Measurements from ENCODE around the gene APOH. TPM values are rescaled to one million over a fixed set of nuclear protein-coding genes. Genes with fewer than 3 reads are reported as not detected.

The APOH gene
- total RNA-seq, 3 donors from 2014 or later (not counting 1 experiment from before 2014, with no cell fraction given): not detected

DNA sequence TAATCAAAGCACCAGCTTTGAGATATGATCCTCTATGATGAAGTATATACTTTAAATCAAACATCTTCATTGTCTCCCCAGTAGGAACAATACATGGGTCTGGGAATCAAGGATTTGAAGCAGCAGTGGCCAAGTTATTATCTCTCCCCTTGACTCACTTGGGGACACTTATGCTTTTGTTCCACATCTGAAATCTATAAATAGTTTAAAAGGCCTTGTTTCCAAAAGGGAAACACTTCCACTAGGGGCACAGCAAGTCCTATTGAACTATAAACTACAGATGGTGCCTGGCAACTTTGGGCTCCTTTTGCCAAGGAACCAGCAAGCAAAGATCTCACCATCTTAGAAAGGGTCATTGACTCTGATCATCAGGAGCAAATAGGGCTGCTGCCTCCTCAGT is 21.3 kb downstream of the APOH start:
- Histone ChIP-seq H3K36me3 (ENCODE audit: control insufficient read depth, insufficient read depth, low read length) (no peaks in the 10 kb centered on the region), H3K9me3 (ENCODE audit: control insufficient read depth, insufficient read depth, low read length) (no peaks in the 10 kb centered on the region), H3K27me3 (ENCODE audit: control insufficient read depth, insufficient read depth, low read length) (no peaks in the 10 kb centered on the region), H3K4me1 (ENCODE audit: control insufficient read depth, insufficient read depth, low read length) (no peaks in the 10 kb centered on the region), H3K4me3 (ENCODE audit: low read length) (no peak overlapping the region), H3K27ac (ENCODE audit: low read length) (no peak overlapping the region)
- TF ChIP-seq, protein P1, sequence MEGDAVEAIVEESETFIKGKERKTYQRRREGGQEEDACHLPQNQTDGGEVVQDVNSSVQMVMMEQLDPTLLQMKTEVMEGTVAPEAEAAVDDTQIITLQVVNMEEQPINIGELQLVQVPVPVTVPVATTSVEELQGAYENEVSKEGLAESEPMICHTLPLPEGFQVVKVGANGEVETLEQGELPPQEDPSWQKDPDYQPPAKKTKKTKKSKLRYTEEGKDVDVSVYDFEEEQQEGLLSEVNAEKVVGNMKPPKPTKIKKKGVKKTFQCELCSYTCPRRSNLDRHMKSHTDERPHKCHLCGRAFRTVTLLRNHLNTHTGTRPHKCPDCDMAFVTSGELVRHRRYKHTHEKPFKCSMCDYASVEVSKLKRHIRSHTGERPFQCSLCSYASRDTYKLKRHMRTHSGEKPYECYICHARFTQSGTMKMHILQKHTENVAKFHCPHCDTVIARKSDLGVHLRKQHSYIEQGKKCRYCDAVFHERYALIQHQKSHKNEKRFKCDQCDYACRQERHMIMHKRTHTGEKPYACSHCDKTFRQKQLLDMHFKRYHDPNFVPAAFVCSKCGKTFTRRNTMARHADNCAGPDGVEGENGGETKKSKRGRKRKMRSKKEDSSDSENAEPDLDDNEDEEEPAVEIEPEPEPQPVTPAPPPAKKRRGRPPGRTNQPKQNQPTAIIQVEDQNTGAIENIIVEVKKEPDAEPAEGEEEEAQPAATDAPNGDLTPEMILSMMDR (IDR thresholded peaks at IDR 0.05): no peak
- intact Hi-C loops (cut with micrococcal nuclease): no loop called here
- H3K27me3 Mint-ChIP-seq (ENCODE audit: low read depth in 2 of 2): peaks cover 18 to 19% of the 10 kb centered on the region in 2 donors
- ATAC-seq: no peak
- no peak overlapping the region for H3K4me3 Mint-ChIP-seq
- peaks cover 0 to 2% of the 10 kb centered on the region in 2 donors for H3K9me3 Mint-ChIP-seq
- no peak overlapping the region for H3K27ac Mint-ChIP-seq
- H3K4me1 Mint-ChIP-seq: no peaks in the 10 kb centered on the region
- H3K36me3 Mint-ChIP-seq: no peaks in the 10 kb centered on the region
- no peak for DNase-seq

- H3K9me3 ChIP-seq (ENCODE audit: control insufficient read depth, insufficient read depth, low read length): no peaks in the 10 kb centered on the region
- ATAC-seq (no peak), DNase-seq (no peak)
- no peak overlapping the region for H3K27ac ChIP-seq (ENCODE audit: low read length)
- no peaks in the 10 kb centered on the region for H3K36me3 ChIP-seq (ENCODE audit: control insufficient read depth, insufficient read depth, low read length)
- no peaks in the 10 kb centered on the region for H3K36me3 Mint-ChIP-seq
- no peaks in the 10 kb centered on the region for H3K27me3 ChIP-seq (ENCODE audit: control insufficient read depth, insufficient read depth, low read length)
- H3K9me3 Mint-ChIP-seq: peaks cover 0 to 2% of the 10 kb centered on the region in 2 donors
- H3K4me3 ChIP-seq (ENCODE audit: low read length): no peak overlapping the region
- no peak overlapping the region for H3K4me3 Mint-ChIP-seq
- intact Hi-C loops (cut with micrococcal nuclease): loop anchor here (5.0 kb wide), 1 partner anchor 704 kb away; no protein-coding TSS in a partner anchor
- no peak overlapping the region for H3K27ac Mint-ChIP-seq
- 87% methylated on average over 7 of the region's 8 CpGs for WGBS (ENCODE audit: insufficient coverage)
- no peaks in the 10 kb centered on the region for H3K4me1 ChIP-seq (ENCODE audit: control insufficient read depth, insufficient read depth, low read length)
- peaks cover 0 to 5% of the 10 kb centered on the region in 2 donors for H3K27me3 Mint-ChIP-seq (ENCODE audit: low read depth in 2 of 2)
- H3K4me1 Mint-ChIP-seq: peaks cover 0 to 5% of the 10 kb centered on the region in 2 donors
- TF ChIP-seq, protein P1 (IDR thresholded peaks at IDR 0.05): no peak
These were observed 25.8 kb downstream of the APOH start for GRCh38 chr17:66203274-66204015.

DNA sequence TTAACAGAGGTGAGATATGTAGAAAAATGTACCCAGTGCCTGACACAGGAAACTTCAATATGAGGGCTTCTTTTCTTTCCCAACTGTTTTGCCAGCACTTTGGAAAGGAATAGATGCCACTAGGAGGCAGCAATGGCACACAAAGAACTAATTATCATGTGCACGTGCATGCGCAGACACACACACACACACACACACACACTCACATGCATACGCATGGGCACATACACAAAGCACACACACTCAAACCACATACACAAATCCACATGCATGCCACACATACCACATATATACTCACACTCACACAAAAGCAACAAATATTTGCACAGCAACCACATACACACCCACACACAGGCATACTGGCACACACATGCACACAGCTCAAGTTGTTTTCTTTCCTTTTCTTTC is 28.5 kb downstream of the APOH start:
- peak in 1 of 2 donors; percentile 77 for DNase-seq

More for the DNA sequence above, 28.5 kb downstream of the APOH start:
- H3K9me3 ChIP-seq (ENCODE audit: control insufficient read depth, insufficient read depth, low read length): no peaks in the 10 kb centered on the region
- intact Hi-C loops (cut with micrococcal nuclease): loop anchor here (5.0 kb wide), 1 partner anchor 707 kb away; no protein-coding TSS in a partner anchor
- TF ChIP-seq, protein P1 (IDR thresholded peaks at IDR 0.05): peak; percentile 19
- H3K27ac ChIP-seq (ENCODE audit: low read length): no peak overlapping the region
- Mint-ChIP-seq H3K36me3 (no peaks in the 10 kb centered on the region), H3K4me1 (peaks cover 0 to 5% of the 10 kb centered on the region in 2 donors), H3K4me3 (no peak overlapping the region), H3K27me3 (ENCODE audit: low read depth in 2 of 2) (no peaks in the 10 kb centered on the region), H3K27ac (no peak overlapping the region), H3K9me3 (no peaks in the 10 kb centered on the region)
- H3K4me1 ChIP-seq (ENCODE audit: control insufficient read depth, insufficient read depth, low read length): no peaks in the 10 kb centered on the region
- 7% methylated on average over 3 of the region's 3 CpGs for WGBS (ENCODE audit: insufficient coverage)
- ATAC-seq: peak; percentile 27 to 52 (median 29)
- H3K4me3 ChIP-seq (ENCODE audit: low read length): no peak overlapping the region
- H3K27me3 ChIP-seq (ENCODE audit: control insufficient read depth, insufficient read depth, low read length): no peaks in the 10 kb centered on the region
- no peaks in the 10 kb centered on the region for H3K36me3 ChIP-seq (ENCODE audit: control insufficient read depth, insufficient read depth, low read length)
